HCT116 (cell line): Measurements from ENCODE around the gene CCDC183. TPM values are rescaled to one million over a fixed set of nuclear protein-coding genes. Genes with fewer than 3 reads are reported as not detected.

ENCODE experiments used
- ATAC-seq: fragments of 200-7000 bp; cut with Tn5 transposase; 2 replicates; pipeline ENCODE4 v1.9.1; 2020; ENCODE audit warnings: mild to moderate bottlenecking, moderate library complexity
- BruUV-seq: library from RNA; stranded (reverse); fragments of 400-500 nt; replicated peaks from 2 replicates; lab custom pipeline; 2021; lab: Mats Ljungman, UMichigan
- CTCF ChIA-PET: fragments of 300-600 bp; sonication (Branson Sonifier 250); formaldehyde crosslinking; loops from one replicate; lab custom pipeline; 2021; ENCODE audit warnings: antibody characterized with exemption; lab: Charles Lee
- POLR2A ChIA-PET: fragments of 300-600, 350-600 bp; sonication (Branson Sonifier 250); formaldehyde crosslinking; loops from one replicate; lab custom pipeline; 2021; ENCODE audit warnings: antibody characterized with exemption; lab: Charles Lee
- RAD21 ChIA-PET, 2 experiments: fragments of 300-600 bp; sonication (Branson Sonifier 250); formaldehyde crosslinking; loops; one replicate each; lab custom pipeline; 2023; ENCODE audit warnings: low total read pairs in 2 of 2; ENCODE audit not compliant: uncharacterized antibody in 2 of 2, unreplicated experiment in 2 of 2, low non-redundant PET in 1 of 2; lab: Charles Lee
- DNase-seq: peaks from one replicate; pipeline ENCODE4 v3.0.0-alpha.2; 2010; ENCODE audit warnings: low read depth, low spot score
- H2AFZ ChIP-seq: fragments of 200-600 bp; shearing (Covaris generic), sonication (generic); 2 replicates; pipeline ENCODE4 v1.6.1; 2017; ENCODE audit warnings: low read depth, mixed run types, mixed read lengths, antibody characterized with exemption, low read length; ENCODE audit not compliant: poor library complexity, severe bottlenecking
- H3K27ac ChIP-seq: 2 replicates; pipeline ENCODE4 v1.5.1; 2012; ENCODE audit warnings: low read depth, low read length
- H3K27me3 ChIP-seq: fragments of 200-600 bp; sonication (generic); 2 replicates; pipeline ENCODE4 v1.6.1; 2016; ENCODE audit warnings: mixed run types, low read length, mixed read lengths; ENCODE audit not compliant: insufficient read depth
- H3K36me3 ChIP-seq, 2 experiments: fragments of 200-500 bp in 1 of 2; fragments of 200-600 bp in 1 of 2; sonication (Bioruptor generic) in 1 of 2; sonication (generic) in 1 of 2; 2 replicates each; pipeline versions ENCODE4 v1.5.1 to v1.6.1; 2014 to 2016; ENCODE audit warnings: low read length in 2 of 2, inconsistent platforms in 1 of 2, mixed read lengths in 1 of 2, mixed run types in 1 of 2; ENCODE audit not compliant: insufficient read depth in 2 of 2, control insufficient read depth in 1 of 2
- H3K4me1 ChIP-seq, 2 experiments: fragments of 200-600 bp in 1 of 2; sonication (generic) in 1 of 2; 2 replicates each; pipeline versions ENCODE4 v1.5.1 to v1.6.1; 2012 to 2017; ENCODE audit warnings: low read length in 2 of 2, inconsistent platforms in 1 of 2, mild to moderate bottlenecking in 1 of 2, mixed read lengths in 1 of 2, mixed run types in 1 of 2, moderate library complexity in 1 of 2; ENCODE audit not compliant: insufficient read depth in 2 of 2, control insufficient read depth in 1 of 2
- H3K4me2 ChIP-seq: fragments of 200-600 bp; sonication (generic); 2 replicates; pipeline ENCODE4 v1.6.1; 2017; ENCODE audit warnings: mixed run types, low read length, mixed read lengths
- H3K4me3 ChIP-seq, 2 experiments: fragments of 200-600 bp in 1 of 2; sonication (generic) in 1 of 2; replicated peaks in 1 of 2; 2 replicates each; pipeline ENCODE4 v1.5.1; 2011 to 2016; ENCODE audit warnings: low read length in 2 of 2, control low read depth in 1 of 2, low read depth in 1 of 2, mild to moderate bottlenecking in 1 of 2, mixed read lengths in 1 of 2, mixed run types in 1 of 2
- H3K79me2 ChIP-seq: fragments of 200-600 bp; sonication (generic); 2 replicates; pipeline ENCODE4 v1.6.1; 2017; ENCODE audit warnings: mild to moderate bottlenecking, mixed run types, low read length, moderate library complexity, mixed read lengths; ENCODE audit not compliant: insufficient read depth
- H3K9ac ChIP-seq: fragments of 200-600 bp; sonication (generic); 2 replicates; pipeline ENCODE4 v1.6.1; 2016; ENCODE audit warnings: low read length, mixed read lengths
- H3K9me2 ChIP-seq: fragments of 200-600 bp; sonication (generic), shearing (Covaris generic); 2 replicates; pipeline ENCODE4 v1.6.1; 2017; ENCODE audit warnings: mixed run types, mild to moderate bottlenecking, moderate library complexity; ENCODE audit not compliant: insufficient read depth
- H3K9me3 ChIP-seq, 2 experiments: fragments of 200-500 bp in 1 of 2; fragments of 200-600 bp in 1 of 2; sonication (Bioruptor generic) in 1 of 2; sonication (generic) in 1 of 2; 2 replicates each; pipeline ENCODE4 v1.6.1; 2014 to 2017; ENCODE audit warnings: low read length in 2 of 2, mixed read lengths in 2 of 2, inconsistent platforms in 1 of 2, low read depth in 1 of 2, mild to moderate bottlenecking in 1 of 2, mixed run types in 1 of 2, moderate library complexity in 1 of 2; ENCODE audit not compliant: control insufficient read depth in 1 of 2, insufficient read depth in 1 of 2
- H4K20me1 ChIP-seq: fragments of 200-600 bp; sonication (generic), shearing (Covaris generic); 2 replicates; pipeline ENCODE4 v1.6.1; 2017; ENCODE audit warnings: mixed run types, mild to moderate bottlenecking, moderate library complexity; ENCODE audit not compliant: insufficient read depth
- CEBPB ChIP-seq: IDR thresholded peaks from 2 replicates; pipeline ENCODE4 v1.6.1; 2012; ENCODE audit warnings: low read depth
- EGR1 ChIP-seq: IDR thresholded peaks from 2 replicates; pipeline ENCODE4 v1.6.1; 2012; ENCODE audit warnings: low read depth
- ELF1 ChIP-seq: IDR thresholded peaks from 2 replicates; pipeline ENCODE4 v1.6.1; 2012; ENCODE audit warnings: low read depth, borderline replicate concordance
- EZH2 ChIP-seq: fragments of 200-600 bp; sonication (generic); IDR thresholded peaks from 2 replicates; pipeline ENCODE4 v1.6.1; 2017; ENCODE audit warnings: antibody characterized with exemption, mixed run types
- JUND ChIP-seq: IDR thresholded peaks from 2 replicates; pipeline ENCODE4 v1.6.1; 2012
- MAX ChIP-seq: IDR thresholded peaks from 2 replicates; pipeline ENCODE4 v1.6.1; 2012
- POLR2AphosphoS5 ChIP-seq: IDR thresholded peaks from 2 replicates; pipeline ENCODE4 v1.6.1; 2011; ENCODE audit warnings: mild to moderate bottlenecking, low read depth, low read length, moderate library complexity
- RAD21 ChIP-seq: IDR thresholded peaks from 2 replicates; pipeline ENCODE4 v1.6.1; 2012; ENCODE audit warnings: low read depth, mild to moderate bottlenecking
- SP1 ChIP-seq: IDR thresholded peaks from 2 replicates; pipeline ENCODE4 v1.6.1; 2012; ENCODE audit warnings: low read depth
- SRF ChIP-seq: IDR thresholded peaks from 2 replicates; pipeline ENCODE4 v1.6.1; 2012; ENCODE audit warnings: low read depth
- YY1 ChIP-seq: IDR thresholded peaks from 2 replicates; pipeline ENCODE4 v1.6.1; 2011; ENCODE audit warnings: low read length, low read depth, moderate library complexity, mild to moderate bottlenecking; ENCODE audit not compliant: insufficient replicate concordance; ENCODE audit errors: extremely low read depth
- intact Hi-C: fragments of 100-400 bp; cut with micrococcal nuclease; formaldehyde crosslinking; loops from 2 replicates; pipeline ENCODE4 v1.10.0; 2022
- total RNA-seq: library from RNA; stranded (reverse); gene quantifications from one replicate; pipeline ENCODE4 v1.2.1, GENCODE V29; 2021; ENCODE audit not compliant: unreplicated experiment
- TF ChIP-seq, protein P1 (sequence below): IDR thresholded peaks from 2 replicates; pipeline ENCODE4 v1.6.1; 2011; ENCODE audit warnings: mild to moderate bottlenecking, low read length, moderate library complexity; ENCODE audit not compliant: insufficient replicate concordance; ENCODE audit errors: extremely low read depth
- TF ChIP-seq, protein P2 (sequence below), 3 experiments: fragments of 200-600 bp in 1 of 3; sonication (generic) in 1 of 3; IDR thresholded peaks in 2 of 3; conservative IDR thresholded peaks in 1 of 3; 2 replicates each; pipeline ENCODE4 v1.5.1; 2012 to 2017; ENCODE audit warnings: low read depth in 2 of 3, low read length in 2 of 3, antibody characterized with exemption in 1 of 3, borderline replicate concordance in 1 of 3, control low read depth in 1 of 3, mild to moderate bottlenecking in 1 of 3, mixed read lengths in 1 of 3, mixed run types in 1 of 3, moderate library complexity in 1 of 3; ENCODE audit not compliant: insufficient read depth in 1 of 3

Gene CCDC183
- total RNA-seq, 1 experiment from 2014 or later: 2.8 TPM

GRCh38 chr9:136823136-136824046 is 27.3 kb downstream of the CCDC183 start:
- Histone ChIP-seq H3K9me3 (no peaks in the 10 kb centered on the region), H3K27me3 (no peaks in the 10 kb centered on the region), H3K27ac (no peak overlapping the region), H3K79me2 (peaks cover 4% of the 10 kb centered on the region; the same call in 1 of the 2 replicates), H3K4me1 (no peaks in the 10 kb centered on the region), H3K4me3 (no peak overlapping the region), H3K9me2 (no peaks in the 10 kb centered on the region), H4K20me1 (no peaks in the 10 kb centered on the region), H2AFZ (no peak overlapping the region), H3K9ac (no peak overlapping the region), H3K36me3 (peaks cover 0 to 8% of the 10 kb centered on the region in 2 experiments; a peak in 3 of 4 replicates), H3K4me2 (no peak overlapping the region)
- POLR2A ChIA-PET: no interaction called here
- CTCF ChIA-PET: no interaction called here
- intact Hi-C loops: no loop called here
- DNase-seq (no peak), ATAC-seq (no peak)
- TF ChIP-seq POLR2AphosphoS5: no peak
- no peak for TF ChIP-seq SRF
- TF ChIP-seq SP1: no peak
- no peak for TF ChIP-seq YY1
- no peak for TF ChIP-seq EZH2
- no peak for TF ChIP-seq MAX
- TF ChIP-seq, protein P1, sequence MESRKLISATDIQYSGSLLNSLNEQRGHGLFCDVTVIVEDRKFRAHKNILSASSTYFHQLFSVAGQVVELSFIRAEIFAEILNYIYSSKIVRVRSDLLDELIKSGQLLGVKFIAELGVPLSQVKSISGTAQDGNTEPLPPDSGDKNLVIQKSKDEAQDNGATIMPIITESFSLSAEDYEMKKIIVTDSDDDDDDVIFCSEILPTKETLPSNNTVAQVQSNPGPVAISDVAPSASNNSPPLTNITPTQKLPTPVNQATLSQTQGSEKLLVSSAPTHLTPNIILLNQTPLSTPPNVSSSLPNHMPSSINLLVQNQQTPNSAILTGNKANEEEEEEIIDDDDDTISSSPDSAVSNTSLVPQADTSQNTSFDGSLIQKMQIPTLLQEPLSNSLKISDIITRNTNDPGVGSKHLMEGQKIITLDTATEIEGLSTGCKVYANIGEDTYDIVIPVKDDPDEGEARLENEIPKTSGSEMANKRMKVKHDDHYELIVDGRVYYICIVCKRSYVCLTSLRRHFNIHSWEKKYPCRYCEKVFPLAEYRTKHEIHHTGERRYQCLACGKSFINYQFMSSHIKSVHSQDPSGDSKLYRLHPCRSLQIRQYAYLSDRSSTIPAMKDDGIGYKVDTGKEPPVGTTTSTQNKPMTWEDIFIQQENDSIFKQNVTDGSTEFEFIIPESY: no peak
- no peak for TF ChIP-seq EGR1
- TF ChIP-seq, protein P2, sequence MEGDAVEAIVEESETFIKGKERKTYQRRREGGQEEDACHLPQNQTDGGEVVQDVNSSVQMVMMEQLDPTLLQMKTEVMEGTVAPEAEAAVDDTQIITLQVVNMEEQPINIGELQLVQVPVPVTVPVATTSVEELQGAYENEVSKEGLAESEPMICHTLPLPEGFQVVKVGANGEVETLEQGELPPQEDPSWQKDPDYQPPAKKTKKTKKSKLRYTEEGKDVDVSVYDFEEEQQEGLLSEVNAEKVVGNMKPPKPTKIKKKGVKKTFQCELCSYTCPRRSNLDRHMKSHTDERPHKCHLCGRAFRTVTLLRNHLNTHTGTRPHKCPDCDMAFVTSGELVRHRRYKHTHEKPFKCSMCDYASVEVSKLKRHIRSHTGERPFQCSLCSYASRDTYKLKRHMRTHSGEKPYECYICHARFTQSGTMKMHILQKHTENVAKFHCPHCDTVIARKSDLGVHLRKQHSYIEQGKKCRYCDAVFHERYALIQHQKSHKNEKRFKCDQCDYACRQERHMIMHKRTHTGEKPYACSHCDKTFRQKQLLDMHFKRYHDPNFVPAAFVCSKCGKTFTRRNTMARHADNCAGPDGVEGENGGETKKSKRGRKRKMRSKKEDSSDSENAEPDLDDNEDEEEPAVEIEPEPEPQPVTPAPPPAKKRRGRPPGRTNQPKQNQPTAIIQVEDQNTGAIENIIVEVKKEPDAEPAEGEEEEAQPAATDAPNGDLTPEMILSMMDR (IDR thresholded peaks at IDR 0.05 in 2 of 3, conservative IDR thresholded peaks at IDR 0.05 in 1 of 3; ENCODE audit: borderline replicate concordance in 1 of 3, insufficient read depth in 1 of 3, low read depth in 2 of 3, low read length in 2 of 3): no peak
- no peak for TF ChIP-seq JUND
- no peak for TF ChIP-seq RAD21
- no peak for TF ChIP-seq CEBPB
- TF ChIP-seq ELF1: no peak
- BruUV-seq: no TSS peak
- RAD21 ChIA-PET: no interaction called here
